LHCN-M2 (cell line): ENCODE measurements around the gene POLR2F. TPM values are rescaled to one million over a fixed set of nuclear protein-coding genes. Genes with fewer than 3 reads are reported as not detected.

Source experiments
- DNase-seq: peaks from one replicate; pipeline ENCODE4 v3.0.0-alpha.2; 2012; ENCODE audit warnings: low read depth
- total RNA-seq: library from RNA; depleted of rRNA; stranded (reverse); fragments of >200 nt; gene quantifications from 2 replicates; pipeline ENCODE4 v1.2.3, GENCODE V29; 2014; rRNA removed

POLR2F gene
- total RNA-seq, 1 experiment from 2014 or later, result 64.8 TPM

DNA sequence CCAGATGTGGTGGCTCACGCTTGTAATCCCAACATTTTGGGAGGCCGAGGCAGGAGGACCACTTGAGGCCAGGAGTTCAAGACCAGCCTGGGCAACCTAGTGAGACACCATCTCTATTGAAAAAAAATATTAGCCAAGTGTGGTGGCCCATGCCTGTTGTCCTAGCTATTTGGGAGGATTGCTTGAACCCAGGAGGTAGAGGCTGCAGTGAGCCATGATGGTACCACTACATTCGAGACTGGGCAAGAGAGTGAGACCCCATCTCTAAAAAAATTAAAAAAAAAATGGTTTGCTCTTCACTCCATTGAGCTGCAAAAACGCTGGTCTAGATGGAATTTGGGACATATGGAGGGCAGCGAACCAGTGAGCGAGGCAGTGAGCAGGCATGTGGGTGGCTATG, 52.4 kb downstream of the POLR2F start:
- DNase-seq, result no peak

GRCh38 chr22:38006906-38007305, 53.4 kb downstream of the POLR2F start:
- DNase-seq, result no peak

DNA sequence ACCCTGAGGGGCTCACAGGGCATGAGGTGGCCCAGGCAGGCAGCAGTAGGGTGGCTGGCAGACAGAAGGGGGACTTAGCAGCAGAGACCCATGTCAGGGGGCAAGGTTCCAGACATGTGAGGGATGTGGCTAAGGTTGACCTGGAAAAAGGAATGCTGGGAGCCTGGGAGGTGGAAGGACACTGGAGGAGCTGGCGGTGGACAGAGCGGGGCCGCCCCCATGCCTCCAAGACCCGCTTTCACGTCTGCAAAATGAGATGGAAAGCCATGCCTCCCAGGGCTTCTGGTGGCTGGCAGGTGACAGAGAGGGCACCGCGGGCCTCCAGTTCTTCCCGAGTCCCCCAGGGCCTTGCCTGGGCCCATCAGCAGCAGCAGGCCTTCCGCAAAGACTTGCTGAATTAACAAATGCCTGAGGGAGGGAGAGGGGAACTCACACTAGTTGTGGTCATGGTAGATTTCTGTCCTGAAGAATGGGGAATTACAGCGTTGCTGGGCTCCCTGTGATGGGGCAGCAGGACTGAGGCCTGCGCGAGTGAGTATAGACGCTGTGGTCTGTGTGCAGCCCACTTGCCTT, 53.9 kb downstream of the POLR2F start:
- DNase-seq, result no peak

- no peak for DNase-seq
Observed at GRCh38 chr22:38009000-38009806, 55.7 kb downstream of the POLR2F start.

DNA sequence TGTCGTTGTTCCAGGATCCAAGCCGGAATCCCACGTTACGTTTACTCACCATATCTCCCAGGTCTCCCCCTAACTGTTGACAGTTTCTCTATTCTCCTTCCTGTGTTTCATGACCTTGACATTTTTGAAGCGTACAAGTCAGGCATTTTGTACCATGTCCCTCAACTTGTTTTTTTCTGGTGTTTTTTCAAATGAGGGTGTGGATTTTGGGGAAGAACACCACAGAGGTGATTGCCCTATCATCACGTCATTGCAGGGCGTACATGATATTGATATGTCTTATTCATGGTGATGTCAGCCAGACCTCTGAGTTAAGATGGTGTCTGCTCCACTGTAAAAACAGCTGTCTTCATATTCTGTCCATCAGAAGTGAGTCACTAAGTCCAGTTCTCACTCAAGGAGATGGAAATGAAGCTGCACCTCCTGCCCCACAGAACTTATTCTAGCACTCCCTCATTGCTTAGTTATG, 59.1 kb downstream of the POLR2F start:
- DNase-seq, result peak; percentile 91

DNA sequence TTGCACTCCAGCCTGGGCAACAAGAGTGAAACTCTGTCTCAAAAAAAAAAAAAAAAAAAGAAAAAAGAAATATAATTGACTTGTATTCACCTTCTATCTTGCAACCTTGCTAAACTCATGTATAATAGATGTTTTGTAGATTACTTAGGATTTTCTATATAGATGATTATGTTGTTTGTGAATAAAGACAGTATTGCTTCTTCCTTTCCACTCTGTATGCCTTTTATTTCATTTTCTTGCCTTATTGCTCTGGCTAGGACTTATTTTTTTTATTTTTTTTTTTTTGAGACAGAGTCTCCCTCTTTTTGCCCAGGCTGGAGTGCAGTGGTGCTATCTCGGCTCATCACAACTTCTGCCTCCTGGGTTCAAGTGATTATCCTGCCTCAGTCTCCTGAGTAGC, 60.6 kb downstream of the POLR2F start:
- no peak for DNase-seq

- DNase-seq, result no peak
Observed at GRCh38 chr22:38016182-38017151, 63.0 kb downstream of the POLR2F start.

DNA sequence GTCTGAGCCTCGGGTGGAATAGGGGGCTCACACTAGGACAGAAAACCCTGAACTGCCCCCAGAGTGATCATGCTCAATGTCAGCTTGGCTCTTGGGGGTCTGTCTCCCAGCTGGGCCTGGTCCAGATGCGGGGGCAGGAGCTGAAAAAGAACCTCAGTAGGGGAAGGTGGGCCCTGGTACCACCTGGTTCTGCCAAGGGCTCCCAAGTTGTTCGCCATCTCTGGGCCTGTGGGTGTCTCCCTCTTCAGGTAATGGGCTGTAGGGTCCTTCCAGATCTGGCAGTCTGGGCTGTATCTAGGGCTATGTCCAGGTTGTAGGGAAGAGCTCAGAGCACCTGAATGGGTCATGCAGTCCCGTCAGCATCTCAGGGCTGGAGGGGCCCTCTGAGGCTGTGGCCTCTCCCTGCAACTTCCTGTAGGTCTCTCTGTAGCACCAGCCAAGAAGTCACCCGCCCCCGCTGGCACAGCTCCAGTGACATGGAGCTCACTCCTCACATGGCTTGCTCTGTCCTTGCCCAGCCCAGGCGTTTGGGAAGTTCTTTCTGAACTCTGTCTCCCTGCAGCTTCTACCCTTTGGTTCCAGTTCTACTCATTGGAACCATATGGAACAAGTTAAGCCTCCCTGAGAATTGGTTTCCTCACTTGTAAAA, 63.9 kb downstream of the POLR2F start:
- DNase-seq, result peak; percentile 14

DNA sequence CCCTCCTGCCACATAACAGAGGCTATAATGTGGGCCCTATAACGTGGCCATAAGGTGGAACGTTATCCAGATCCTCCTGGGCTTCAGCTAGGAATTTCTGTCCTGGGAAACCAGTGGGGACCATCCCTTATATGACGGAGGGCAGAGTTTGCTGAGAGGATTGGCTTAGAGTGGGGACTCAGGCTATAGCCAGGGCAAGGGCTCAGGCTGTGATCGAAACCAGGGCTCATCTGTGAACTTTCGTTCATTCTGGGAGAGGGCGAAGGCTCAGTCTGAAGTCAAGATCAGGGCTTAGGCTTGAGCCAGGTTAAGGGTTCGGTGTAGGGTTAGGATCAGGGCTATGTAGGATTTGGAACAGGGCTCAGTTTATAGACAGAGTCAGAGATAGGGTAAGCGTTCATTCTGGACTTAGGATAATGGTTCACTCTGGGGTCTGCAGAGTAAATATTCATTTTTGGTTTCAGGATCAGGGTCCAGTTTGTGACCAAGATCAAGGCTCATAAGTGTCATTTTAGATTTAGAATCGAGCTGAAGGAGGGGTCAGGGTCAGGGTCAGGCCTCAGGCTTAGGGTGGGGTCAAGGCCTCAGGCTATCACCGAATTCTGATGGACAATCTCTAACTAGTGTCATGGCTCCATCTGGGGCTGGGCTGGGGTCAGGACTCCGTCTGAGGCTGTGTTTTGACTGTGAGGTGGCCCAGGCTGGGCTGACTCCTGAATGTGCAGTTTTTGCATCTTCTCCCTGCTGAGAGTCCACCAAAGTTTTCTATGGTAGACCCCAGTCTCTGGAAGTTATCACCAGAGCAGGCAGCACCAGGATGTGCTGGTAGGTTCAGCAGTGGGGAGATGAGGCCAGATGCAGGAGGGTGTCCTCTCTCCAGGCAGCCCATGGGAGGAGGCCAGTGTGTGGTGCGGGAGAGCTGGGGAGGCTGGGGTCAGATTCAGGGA, 64.7 kb downstream of the POLR2F start:
- no peak for DNase-seq

Other genes starting within 250 kb of the POLR2F start
- 21.2 and 23.4 TPM in 2 replicates for gene GCAT, start 145.8 kb upstream of the POLR2F start, total RNA-seq
- gene GALR3, start 130.3 kb upstream of the POLR2F start, total RNA-seq, result not detected in 2 replicates
- 49.5 and 55.0 TPM in 2 replicates for gene ANKRD54, start 109.4 kb upstream of the POLR2F start, total RNA-seq
- 311 and 345 TPM in 2 replicates for gene EIF3L, start 104.3 kb upstream of the POLR2F start, total RNA-seq
- 52.0 and 54.6 TPM in 2 replicates for gene MICALL1, start 47.4 kb upstream of the POLR2F start, total RNA-seq
- gene C22orf23, start 98 bp upstream of the POLR2F start, total RNA-seq, result 0.29 TPM in 1 of 2 replicates, not detected in the other
- gene SOX10, start 30.9 kb downstream of the POLR2F start, total RNA-seq, result not detected in 2 replicates
- 5.2 and 6.0 TPM in 2 replicates for gene PICK1, start 103.7 kb downstream of the POLR2F start, total RNA-seq
- not detected in 2 replicates for gene SLC16A8, start 130.5 kb downstream of the POLR2F start, total RNA-seq
- 0.06 and 0.13 TPM in 2 replicates for gene BAIAP2L2, start 157.0 kb downstream of the POLR2F start, total RNA-seq
- gene PLA2G6, start 228.1 kb downstream of the POLR2F start, total RNA-seq, result 6.1 and 13.3 TPM in 2 replicates
- 29.3 and 31.7 TPM in 2 replicates for gene MAFF, start 248.3 kb downstream of the POLR2F start, total RNA-seq